Measurements from ENCODE around the gene ERCC2.

- TF ChIP-seq CTCF (conservative IDR thresholded peaks at IDR 0.05; ENCODE audit: low read depth, low read length), result no peak
- TF ChIP-seq EZH2 (IDR thresholded peaks at IDR 0.05; ENCODE audit: borderline replicate concordance, low read depth, low read length, poor library complexity, severe bottlenecking), result no peak
Measured at GRCh38 chr19:45346449-45346848, 23.9 kb downstream of the ERCC2 start.

Data from A673 (cell line).